Measurements from ENCODE around the gene GLB1L.
"Not testable (repeated sequence)": the region's sequence is repeated elsewhere in the genome, so short reads cannot be mapped to it uniquely, and the experiment has no call there.

Gene GLB1L

DNA sequence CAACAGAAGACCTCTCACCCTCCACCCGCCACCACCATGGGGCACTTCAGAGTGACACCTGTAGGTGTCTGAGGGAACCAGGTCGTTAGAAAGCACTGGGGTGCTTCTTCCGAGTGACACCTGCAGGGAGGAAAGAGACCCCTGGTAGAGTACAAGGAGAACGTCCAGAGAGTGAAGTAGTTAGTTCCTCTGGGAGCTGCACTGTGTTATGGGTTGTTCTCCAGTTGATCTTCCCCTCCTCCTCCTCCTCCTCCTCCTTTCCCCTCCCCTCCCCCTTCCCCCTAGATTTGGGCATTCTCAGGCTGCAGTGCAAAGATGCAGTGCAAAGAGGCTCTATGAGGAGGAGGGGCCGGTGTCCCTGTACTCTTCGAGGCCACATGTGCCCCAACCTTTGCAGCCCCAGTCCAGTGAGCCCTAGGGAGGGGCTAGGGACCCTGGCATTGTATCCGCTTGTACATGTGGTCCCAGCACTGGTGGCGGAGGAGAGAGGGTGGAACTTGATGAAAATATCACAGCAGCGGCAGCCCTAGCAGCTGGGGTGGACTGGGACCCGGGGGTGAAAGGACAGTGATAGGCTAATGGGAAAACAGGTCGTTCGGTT, 34.8 kb upstream of the GLB1L start:
- DNase-seq = no peak

- DNase-seq = peak; percentile 99
Observed at GRCh38 chr2:219279151-219279915, 34.1 kb upstream of the GLB1L start, which contains the start of gene DNAJB2. Gene DNAJB2, plus strand, starts transcription at chr2:219279366. Its CDS starts 468 bp downstream, at chr2:219279834.

- no peak for DNase-seq
Observed at GRCh38 chr2:219278655-219279150, 33.5 kb upstream of the GLB1L start.

DNA sequence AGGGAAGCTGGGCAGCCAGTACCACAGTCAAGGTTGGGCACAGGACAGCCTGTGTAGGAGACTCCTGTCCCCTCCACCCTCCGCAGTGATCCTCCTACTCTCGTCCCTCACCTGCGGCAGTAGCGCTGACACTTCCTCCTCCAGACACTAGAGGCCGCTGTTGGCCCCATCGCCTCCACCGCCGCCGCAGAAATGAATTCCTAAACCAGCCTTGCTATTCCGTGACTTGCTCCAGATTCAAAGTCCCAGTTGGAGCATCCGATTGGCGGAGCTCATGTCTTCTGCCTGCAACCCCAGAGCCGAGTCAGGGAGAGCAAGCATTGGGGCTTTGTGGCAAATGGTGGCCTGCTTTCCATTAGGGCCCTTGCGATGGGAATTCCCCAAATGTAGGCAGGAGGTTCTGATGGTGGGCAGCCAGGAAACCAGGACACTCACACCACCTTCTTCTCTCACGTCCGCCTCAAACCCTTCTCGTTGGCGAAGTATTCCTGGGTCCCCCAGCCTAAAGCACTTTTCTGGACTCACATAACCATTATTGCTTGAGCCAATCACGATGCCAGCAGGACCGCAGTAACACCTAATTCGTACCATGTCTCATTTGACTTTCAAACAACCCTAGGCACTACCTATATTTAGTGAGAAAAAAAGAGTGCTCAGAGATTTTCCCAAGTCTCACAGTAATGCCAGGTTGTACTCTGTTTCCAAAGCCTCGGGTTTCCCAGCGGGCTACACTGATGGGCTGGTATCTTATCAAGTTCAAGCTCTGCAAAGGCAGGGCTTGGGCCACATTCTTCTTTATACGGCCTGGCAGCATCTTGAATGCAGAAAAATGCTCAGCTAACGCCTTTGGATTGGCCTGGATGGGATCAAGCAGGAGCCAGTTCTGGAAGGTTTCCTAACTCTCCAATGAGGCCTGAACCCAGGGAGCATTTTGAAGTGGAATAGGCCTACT, 32.7 kb upstream of the GLB1L start:
- peak; percentile 83 for DNase-seq

DNA sequence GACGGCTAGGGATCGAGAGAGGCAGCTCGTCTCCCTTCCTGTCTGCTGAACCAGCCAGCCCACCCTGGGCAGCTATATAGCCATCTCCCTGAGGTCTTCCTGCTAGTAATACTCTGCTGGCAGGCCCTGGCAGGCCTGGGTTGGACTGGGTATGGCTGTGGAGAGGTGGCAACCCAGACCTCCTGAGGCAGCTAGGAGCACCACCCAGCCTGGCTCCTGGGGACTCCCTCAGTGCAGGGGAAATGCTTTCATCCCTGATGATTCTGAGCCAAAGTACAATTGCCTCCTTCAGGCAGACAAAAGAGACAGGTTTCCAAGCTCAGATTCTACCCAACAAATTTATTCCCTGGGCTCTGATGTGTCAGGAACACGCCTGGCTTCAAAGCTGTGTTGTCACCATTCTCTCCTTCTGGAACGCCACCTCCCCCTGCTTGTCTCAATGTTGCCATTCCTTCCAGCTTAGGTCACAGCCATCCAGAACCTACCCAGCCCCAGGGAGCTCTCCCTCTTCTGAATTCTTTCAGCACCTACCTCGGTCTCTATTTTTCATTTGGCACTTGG, 29.2 kb upstream of the GLB1L start:
- no peak for DNase-seq

DNA sequence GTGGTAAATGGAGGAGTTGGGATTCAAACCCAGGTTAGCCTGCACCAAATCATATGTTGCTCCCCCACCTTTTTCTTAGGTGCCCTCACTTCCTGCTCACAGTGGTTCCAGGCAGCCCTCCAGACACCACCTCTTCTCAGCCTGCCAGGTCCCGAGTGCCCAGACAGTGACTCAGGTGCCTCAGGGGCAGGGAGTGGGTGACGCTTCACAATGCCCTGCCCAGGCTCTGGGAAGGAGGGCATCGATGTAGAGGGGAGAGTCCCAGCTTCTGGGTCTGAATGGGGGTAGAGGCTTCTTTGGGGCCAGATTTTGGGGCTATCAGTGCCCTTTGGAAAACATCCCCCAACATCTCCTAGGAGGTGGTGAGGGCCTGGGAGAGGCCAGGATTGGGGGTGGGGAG, 28.7 kb upstream of the GLB1L start:
- DNase-seq = no peak

- DNase-seq = no peak
Observed at GRCh38 chr2:219272995-219273394, 27.8 kb upstream of the GLB1L start.

DNA sequence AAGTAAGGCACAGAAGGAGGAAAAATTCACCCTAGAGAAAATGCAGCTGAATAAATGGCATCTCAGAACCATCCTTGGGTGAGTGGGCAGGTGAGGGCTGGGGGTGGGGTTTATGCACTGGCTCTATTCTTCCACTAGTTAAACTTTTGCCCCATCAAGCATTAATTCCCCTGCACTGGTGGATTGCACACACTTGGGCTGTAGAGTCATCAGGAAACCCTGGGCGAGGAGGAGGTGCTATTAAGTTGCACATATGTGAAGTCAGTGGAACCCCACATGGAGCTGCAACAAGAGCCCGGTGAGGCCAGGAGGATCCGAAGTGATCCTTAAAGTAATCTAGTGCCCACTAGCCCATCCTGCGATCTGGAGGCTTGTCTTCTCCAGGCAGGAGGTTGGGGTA, 27.1 kb upstream of the GLB1L start:
- DNase-seq = no peak

DNA sequence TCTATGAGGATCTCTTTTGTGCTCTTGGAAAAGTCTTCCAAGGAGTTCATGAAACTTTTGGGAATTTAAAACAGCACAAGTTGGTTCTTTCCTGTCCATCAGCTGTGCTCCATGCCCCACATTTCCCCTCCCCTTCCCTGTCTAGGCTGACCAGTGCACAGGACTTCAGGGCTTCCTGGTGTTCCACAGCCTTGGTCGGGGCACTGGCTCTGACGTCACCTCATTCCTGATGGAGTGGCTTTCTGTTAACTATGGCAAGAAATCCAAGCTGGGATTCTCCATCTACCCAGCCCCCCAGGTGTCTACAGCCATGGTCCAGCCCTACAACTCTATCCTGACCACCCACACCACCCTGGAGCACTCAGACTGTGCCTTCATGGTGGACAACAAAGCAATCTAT, 25.8 kb upstream of the GLB1L start:
- DNase-seq = no peak

GRCh38 chr2:219270055-219270372, 24.8 kb upstream of the GLB1L start:
- DNase-seq = no peak

DNA sequence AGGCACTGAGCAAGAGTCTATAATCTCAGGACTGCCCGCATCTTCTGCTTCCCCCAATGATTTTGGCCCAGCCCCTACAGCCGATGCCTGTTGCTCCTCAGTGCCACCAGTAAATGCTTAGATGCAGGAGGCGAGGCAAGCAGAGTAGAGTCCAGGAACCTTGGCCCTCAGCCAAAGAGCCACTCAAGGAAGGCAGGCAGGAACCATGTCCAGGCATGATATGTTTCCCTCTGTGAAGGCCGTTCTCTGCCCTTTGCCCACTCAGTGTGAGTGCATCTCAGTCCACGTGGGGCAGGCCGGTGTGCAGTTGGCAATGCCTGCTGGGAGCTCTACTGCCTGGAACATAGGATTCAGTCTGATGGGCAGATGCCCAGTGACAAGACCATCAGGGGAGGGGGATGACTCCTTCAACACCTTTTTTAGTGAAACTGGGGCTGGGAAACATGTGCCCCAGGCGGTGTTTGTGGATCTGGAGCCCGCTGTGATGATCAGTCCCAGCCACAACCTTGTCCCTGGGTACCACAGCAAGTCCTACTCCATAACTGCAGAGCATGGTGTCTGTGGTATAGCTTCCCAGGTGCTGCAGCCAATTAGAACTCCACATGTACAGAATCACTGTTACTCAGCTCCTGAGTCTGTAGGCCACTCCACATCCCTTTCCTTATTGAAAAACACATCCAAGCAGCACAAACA, 24.3 kb upstream of the GLB1L start:
- DNase-seq = no peak

- DNase-seq = no peak
Observed at GRCh38 chr2:219268294-219268693, 23.1 kb upstream of the GLB1L start.

DNA sequence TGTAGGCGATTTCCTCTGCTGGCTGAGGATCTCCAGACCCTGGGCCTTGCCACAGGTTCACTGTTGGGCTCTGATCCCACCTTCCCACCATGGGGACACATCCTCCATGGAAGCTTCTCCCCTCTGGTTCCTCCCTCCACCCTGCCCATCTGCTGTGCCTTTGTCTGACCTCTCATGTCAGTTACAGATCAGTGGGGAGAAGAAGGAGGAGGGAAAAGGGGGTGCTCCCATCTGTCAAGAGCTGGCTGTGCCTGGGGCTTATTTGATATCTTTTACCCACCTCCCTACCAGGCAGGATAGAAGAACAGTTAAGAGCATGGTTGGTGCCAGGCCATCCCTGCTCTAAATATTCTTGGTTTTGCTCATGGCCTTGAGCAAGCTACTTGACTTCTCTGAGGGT, 21.6 kb upstream of the GLB1L start:
- DNase-seq = no peak

- DNase-seq = no peak
Observed at GRCh38 chr2:219266232-219266631, 21.0 kb upstream of the GLB1L start.

DNA sequence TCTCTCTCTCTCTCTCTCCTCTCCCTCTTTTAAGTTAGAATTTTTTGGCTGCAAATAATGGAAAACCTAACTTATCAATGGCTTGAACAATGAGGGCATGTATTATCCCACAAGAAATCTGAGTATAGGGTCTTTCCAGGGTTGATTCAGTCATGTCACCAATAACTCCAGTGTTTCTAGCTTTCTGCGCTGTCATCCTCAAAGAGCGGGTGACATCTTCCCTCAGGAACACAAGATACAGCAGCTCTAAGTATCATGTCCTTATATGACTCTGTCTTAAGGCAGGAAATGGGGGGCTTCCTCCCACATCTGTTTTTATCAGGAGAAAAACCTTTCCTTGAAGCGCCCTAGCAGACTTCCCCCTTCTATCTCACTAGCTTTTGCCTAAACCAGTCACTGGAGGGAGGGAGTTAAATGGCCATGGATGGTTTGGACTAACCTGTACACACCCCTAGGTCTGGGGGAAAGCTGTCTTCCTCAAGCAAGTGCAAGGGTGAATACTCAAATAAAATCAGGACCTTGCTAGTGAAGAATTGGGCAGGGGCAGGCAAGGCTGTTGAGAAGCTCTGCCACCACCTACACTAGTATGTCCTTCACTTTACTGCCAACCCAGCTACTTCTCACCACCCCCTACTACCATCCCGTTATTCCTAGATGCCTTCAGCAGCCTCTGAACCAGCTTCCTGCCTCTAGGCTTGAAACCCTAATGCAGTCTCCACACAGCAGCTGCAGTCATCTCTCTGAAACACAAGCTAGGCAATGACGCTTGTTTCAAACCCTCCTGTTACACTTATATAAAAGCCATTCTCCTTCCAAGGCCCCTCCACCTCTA, 16.0 kb upstream of the GLB1L start:
- no peak for DNase-seq

- DNase-seq = not testable (repeated sequence)
Observed at GRCh38 chr2:219258942-219259341, 13.7 kb upstream of the GLB1L start.

- DNase-seq = peak; percentile 66
Observed at GRCh38 chr2:219254590-219255201, 9.5 kb upstream of the GLB1L start.

- DNase-seq = peak; percentile 92
Observed at GRCh38 chr2:219253753-219254589, 8.7 kb upstream of the GLB1L start, which contains the start of gene TUBA4A. Gene TUBA4A, minus strand, starts transcription at chr2:219253918. Its CDS starts 60 bp downstream, at chr2:219253858.

DNA sequence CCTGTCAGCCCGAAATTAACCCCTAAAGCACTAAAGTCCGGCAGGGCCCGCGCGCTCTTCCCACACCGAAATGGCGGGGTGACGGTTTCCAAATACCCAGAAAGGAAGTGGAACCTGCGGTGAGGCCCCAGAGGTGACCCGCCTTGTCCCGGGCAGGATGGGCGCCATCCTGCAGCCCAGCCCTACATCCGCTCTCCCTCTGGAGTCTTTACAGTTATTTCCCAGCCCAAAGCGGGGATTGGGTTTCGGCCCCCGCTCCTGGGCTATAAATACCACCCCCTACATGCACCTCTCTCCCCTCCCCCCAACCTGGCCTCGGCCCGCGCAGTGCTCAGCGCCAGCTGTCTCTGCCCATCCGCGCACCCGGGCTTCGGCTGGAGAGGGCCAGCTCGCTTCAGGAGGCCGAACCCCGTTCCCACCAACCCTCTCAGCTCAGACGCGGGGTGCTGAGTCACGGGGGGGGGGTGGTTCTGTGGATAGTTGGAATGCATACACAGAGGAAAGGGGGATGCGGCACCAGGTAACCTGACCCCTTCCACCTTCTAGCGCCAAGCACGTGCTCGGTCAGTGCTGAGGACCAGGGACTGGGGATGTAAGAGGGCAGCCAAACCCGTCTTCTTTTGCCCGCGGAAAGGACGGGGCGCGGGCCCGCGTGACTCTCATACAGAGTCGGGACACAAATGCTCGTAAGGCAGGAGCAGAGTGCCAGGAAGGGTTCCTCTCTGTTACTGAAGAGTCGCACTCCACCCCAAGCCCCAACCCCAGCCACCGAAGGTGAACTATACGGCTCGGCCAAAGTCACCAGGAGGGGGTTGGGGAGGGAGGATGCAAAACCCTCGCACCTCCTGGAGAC, 7.9 kb upstream of the GLB1L start, which contains the start of gene TUBA4B:
TSS of gene TUBA4B (plus strand) at position 344 of the 853 bp plus-strand sequence. CDS start at position 509, 165 bp downstream.
- peak; percentile 61 for DNase-seq
